Peyer's patch (tissue), 4 donors: Measurements from ENCODE around the gene SLF1.

Experiments
- CTCF ChIP-seq, 6 experiments: fragments of 450-650 bp in 4 of 6; fragments of 200-600 bp in 2 of 6; sonication (generic) in 1 of 6; IDR thresholded peaks; one replicate each; pipeline ENCODE4 v1.5.1; 2017 to 2019; ENCODE audit warnings: antibody characterized with exemption in 6 of 6, mild to moderate bottlenecking in 3 of 6, moderate library complexity in 1 of 6
- POLR2A ChIP-seq, 2 donors: fragments of 450-650 bp; IDR thresholded peaks; one replicate each; pipeline ENCODE4 v1.5.1; 2017; ENCODE audit warnings: antibody characterized with exemption in 2 of 2, mild to moderate bottlenecking in 2 of 2, moderate library complexity in 2 of 2

GRCh38 chr5:94742852-94743251 is 124.4 kb downstream of the SLF1 start:
- TF ChIP-seq CTCF (IDR thresholded peaks at IDR 0.05) (no peak), POLR2A (IDR thresholded peaks at IDR 0.05) (no peak)
